AG04450 (cell line): ENCODE data around the gene MRGPRD. TPM values are rescaled to one million over a fixed set of nuclear protein-coding genes. Genes with fewer than 3 reads are reported as not detected.

ENCODE experiments used
- CTCF ChIA-PET: fragments of 300-600, 350-600 bp; formaldehyde crosslinking; extraction: SDS; loops from one replicate; lab custom pipeline; 2022; ENCODE audit warnings: antibody characterized with exemption, inconsistent platforms; lab: Charles Lee
- POLR2A ChIA-PET: fragments of 350-600 bp; formaldehyde crosslinking; extraction: SDS; loops from one replicate; lab custom pipeline; 2021; ENCODE audit warnings: antibody characterized with exemption, inconsistent platforms; lab: Yijun Ruan, JAX
- DNase-seq: peaks from one replicate; pipeline ENCODE4 v3.0.0-alpha.2; 2011; ENCODE audit warnings: low read depth, low spot score
- H3K27ac ChIP-seq: one replicate; pipeline ENCODE4 v1.5.1; 2012; ENCODE audit warnings: low read depth, low read length, control low read depth
- H3K27me3 ChIP-seq: one replicate; pipeline ENCODE4 v1.6.0; 2012; ENCODE audit warnings: low read length; ENCODE audit not compliant: control insufficient read depth, insufficient read depth
- H3K4me3 ChIP-seq: 2 replicates; pipeline ENCODE4 v1.5.1; 2011; ENCODE audit warnings: mild to moderate bottlenecking, low read depth, low read length, control low read depth
- H3K9me3 ChIP-seq: 2 replicates; pipeline ENCODE4 v1.5.1; 2012; ENCODE audit warnings: low read length; ENCODE audit not compliant: control insufficient read depth, insufficient read depth
- CTCF ChIP-seq: IDR thresholded peaks from 2 replicates; pipeline ENCODE4 v1.5.1; 2011; ENCODE audit warnings: low read depth, low read length, control low read depth, inconsistent platforms
- polyA plus RNA-seq: library from polyadenylated mRNA; depleted of rRNA; stranded (reverse); fragments of >200 nt; gene quantifications from 2 replicates; pipeline ENCODE4 v1.2.3, GENCODE V29; 2011

MRGPRD gene
- polyA plus RNA-seq, 1 experiment: not detected

- no peak for TF ChIP-seq CTCF
- Histone ChIP-seq H3K9me3 (no peaks in the 10 kb centered on the region; the same call in 1 of the 2 replicates), H3K27ac (peak overlapping the region; percentile 57), H3K27me3 (no peaks in the 10 kb centered on the region), H3K4me3 (no peak overlapping the region)
- ChIA-PET POLR2A (interaction anchor here (0.6 kb wide), 1 partner anchor 142 kb away, joined by 6 read pairs; no protein-coding TSS in a partner anchor), CTCF (interaction anchor here (1.0 to 1.6 kb wide), 2 partner anchors 9 to 72 kb away, joined by 3 to 5 read pairs; no protein-coding TSS in a partner anchor)
- DNase-seq: no peak
Observed at GRCh38 chr11:68942095-68942620, 38.6 kb downstream of the MRGPRD start.

- H3K4me3 ChIP-seq: no peak overlapping the region
- no peaks in the 10 kb centered on the region for H3K27me3 ChIP-seq
- no peak for TF ChIP-seq CTCF
- ChIA-PET POLR2A (interaction anchor here (0.6 kb wide), 1 partner anchor 141 kb away, joined by 6 read pairs; no protein-coding TSS in a partner anchor), CTCF (interaction anchor here (1.6 kb wide), 1 partner anchor 9 kb away, joined by 5 read pairs; no protein-coding TSS in a partner anchor)
- H3K9me3 ChIP-seq: no peaks in the 10 kb centered on the region; the same call in 1 of the 2 replicates
- DNase-seq: no peak
- H3K27ac ChIP-seq: no peak overlapping the region
Observed at GRCh38 chr11:68941324-68942094, 39.3 kb downstream of the MRGPRD start.

- TF ChIP-seq CTCF: no peak
- Histone ChIP-seq H3K4me3 (no peak overlapping the region), H3K27me3 (no peaks in the 10 kb centered on the region), H3K27ac (no peak overlapping the region), H3K9me3 (no peaks in the 10 kb centered on the region; the same call in 1 of the 2 replicates)
- no peak for DNase-seq
- ChIA-PET POLR2A (no interaction called here), CTCF (interaction anchor here (1.6 kb wide), 1 partner anchor 10 kb away, joined by 5 read pairs; no protein-coding TSS in a partner anchor)
Observed at GRCh38 chr11:68940651-68941323, 40.0 kb downstream of the MRGPRD start.

- DNase-seq: no peak
- ChIA-PET POLR2A (interaction anchor here (1.3 kb wide), 1 partner anchor 136 kb away, joined by 4 read pairs; no protein-coding TSS in a partner anchor), CTCF (no interaction called here)
- Histone ChIP-seq H3K4me3 (no peak overlapping the region), H3K9me3 (no peaks in the 10 kb centered on the region; the same call in 1 of the 2 replicates), H3K27me3 (no peaks in the 10 kb centered on the region), H3K27ac (no peak overlapping the region)
- no peak for TF ChIP-seq CTCF
Observed at GRCh38 chr11:68939583-68940555, 40.9 kb downstream of the MRGPRD start.
